Sciatic nerve (tissue), 2 donors: Measurements from ENCODE around the gene UBB. TPM values are rescaled to one million over a fixed set of nuclear protein-coding genes. Genes with fewer than 3 reads are reported as not detected.
"Not testable (repeated sequence)": the region's sequence is repeated elsewhere in the genome, so short reads cannot be mapped to it uniquely, and the experiment has no call there.

Experiments
- ATAC-seq: fragments of 200-7000 bp; cut with Tn5 transposase; one replicate; pipeline ENCODE4 v1.9.1; 2020; ENCODE audit warnings: mild to moderate bottlenecking, moderate library complexity
- DNase-seq: peaks from one replicate; pipeline ENCODE4 v3.0.0-alpha.2; 2020; ENCODE audit warnings: low spot score
- intact Hi-C: fragments of 100-400 bp; cut with DNase I; formaldehyde crosslinking; loops from one replicate; pipeline ENCODE4 v1.14.2; 2022
- total RNA-seq: library from RNA; stranded (reverse); fragmentation: NEBNext Ultra II Directional; extraction: Animal tissue kit (Norgen Biotek cat#: 25700); gene quantifications from one replicate; pipeline ENCODE4 v1.2.1, GENCODE V29; 2021
- donor health status: DM: no; HTN: no; CAD: no.
- donor health status: DM: no; HTN: no; CAD: no.

UBB gene
- total RNA-seq, 1 donor from 2014 or later = 589 TPM

DNA sequence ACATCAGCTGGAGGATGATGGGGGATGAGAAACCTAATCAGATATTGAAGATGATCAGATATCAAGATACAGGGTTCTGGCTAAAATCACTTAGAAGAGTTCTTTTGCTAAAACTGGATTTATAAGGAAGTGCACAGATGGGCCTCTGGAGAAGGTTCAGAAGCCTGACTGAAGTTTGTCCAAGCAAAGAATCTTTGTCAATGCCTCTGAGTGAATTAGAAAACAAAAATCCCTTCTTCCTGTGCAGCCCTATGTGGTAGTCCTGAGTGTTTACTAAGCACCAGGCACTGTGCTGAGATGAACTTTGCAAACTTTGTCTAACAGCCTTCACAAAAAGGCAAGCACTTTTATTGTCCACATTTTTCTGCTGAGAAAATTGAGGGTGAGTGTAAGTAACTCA is 16.3 kb upstream of the UBB start:
- no peak for DNase-seq
- intact Hi-C loops = no loop called here
- ATAC-seq = peak; percentile 38

DNA sequence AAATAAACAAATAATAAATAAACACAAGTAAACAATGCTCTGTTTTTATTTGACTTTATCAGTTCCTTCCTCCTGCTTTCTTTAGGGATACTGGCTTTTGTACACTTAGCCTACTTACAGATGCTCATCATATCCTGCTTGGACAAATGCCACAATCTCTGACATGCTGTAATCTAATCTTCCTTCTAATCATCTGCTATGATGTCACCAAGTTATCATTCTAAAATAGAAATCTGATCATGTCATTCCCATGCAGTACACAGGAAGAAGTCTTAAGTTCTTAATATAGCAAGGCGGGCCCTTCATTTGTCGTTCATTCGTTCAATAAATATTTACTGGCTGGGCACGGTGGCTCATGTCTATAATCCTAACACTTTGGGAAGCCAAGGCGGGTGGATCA is 9.1 kb upstream of the UBB start:
- intact Hi-C loops = no loop called here
- no peak for ATAC-seq
- DNase-seq = no peak

DNA sequence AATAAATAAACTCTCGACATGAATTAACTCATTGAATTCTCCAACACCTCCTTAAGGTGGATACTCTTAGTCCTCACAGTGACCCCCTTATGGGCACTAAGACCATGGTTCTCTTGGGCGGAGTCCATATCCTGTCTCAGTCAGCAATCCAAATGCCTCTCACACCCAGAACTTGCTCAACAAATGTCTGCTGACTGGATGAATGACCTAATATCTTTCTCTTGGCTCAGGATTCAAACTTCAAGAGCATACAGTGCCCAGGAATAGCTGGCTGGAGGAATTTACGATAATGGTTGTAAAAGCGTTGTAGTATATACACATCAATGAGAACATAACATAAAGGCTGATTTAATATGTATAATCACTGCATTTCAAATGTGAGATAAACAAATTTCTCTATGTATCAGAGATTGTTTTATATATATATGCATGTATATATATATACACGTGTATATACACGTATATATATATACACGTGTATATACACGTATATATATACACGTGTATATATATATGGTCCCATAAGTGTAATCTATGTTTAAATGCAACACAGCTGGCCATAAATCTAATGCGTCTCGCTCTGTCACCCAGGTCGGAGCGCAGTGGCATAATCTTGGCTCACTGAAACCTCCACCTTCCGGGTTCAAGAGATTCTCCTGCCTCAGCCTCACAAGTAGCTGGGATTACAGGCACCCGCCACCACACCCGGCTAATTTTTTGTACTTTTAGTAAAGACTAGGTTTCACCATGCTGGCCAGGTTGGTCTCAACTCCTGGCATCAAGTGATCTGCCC is 6.5 kb upstream of the UBB start:
- ATAC-seq = peak; percentile 81
- no peak for DNase-seq
- intact Hi-C loops = no loop called here

DNA sequence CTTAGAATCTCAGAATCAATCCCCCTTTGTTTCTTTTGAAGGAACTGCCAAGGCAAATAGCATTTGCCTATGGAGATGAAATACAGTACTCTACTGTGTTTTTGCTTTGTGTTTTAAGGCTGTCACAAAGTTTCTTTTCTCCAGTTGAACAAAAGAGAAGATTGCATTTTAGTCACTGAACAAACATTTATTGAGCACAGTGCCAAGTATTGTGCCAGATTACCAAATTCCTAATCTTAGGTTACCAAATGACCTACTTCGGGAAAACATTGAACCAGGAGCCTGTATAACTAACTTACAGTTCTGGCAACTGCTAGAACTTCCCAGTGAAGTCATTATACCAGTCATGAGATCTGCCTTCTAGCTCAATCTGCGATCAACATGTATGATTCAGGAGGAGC is 3.0 kb upstream of the UBB start:
- peak; percentile 16 for ATAC-seq
- intact Hi-C loops = no loop called here
- no peak for DNase-seq

DNA sequence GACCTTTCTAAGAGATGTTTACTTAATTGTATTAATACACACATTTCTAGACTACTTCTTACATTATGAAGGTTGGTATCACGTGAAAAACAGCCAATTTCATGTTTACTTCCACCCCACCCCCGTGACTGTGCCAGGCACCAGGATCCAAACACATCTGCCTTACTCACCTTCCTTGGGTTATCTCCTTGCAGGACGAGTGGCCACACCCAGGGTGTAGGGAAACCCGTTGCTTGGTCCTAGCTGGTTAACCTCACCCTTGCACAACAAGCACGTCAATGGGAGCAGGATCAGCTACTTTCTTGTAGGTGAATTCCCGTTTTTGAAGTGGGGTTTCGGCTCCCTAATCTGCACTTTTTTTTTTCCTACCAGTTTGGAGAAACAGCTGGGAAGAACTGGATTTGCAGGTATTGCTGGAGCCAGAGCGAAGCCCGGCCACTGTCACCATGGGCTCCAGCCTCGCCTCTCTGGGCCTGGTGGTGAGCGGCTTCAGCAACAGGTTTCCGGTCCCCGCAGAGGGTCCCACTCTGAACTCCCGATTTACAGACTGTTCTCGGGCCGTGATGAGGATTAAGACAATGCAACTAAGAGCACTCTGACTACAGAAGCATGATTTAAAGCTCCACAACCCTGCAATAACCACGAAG is 2.1 kb upstream of the UBB start:
- DNase-seq (no peak), ATAC-seq (no peak)
- intact Hi-C loops = no loop called here

DNA sequence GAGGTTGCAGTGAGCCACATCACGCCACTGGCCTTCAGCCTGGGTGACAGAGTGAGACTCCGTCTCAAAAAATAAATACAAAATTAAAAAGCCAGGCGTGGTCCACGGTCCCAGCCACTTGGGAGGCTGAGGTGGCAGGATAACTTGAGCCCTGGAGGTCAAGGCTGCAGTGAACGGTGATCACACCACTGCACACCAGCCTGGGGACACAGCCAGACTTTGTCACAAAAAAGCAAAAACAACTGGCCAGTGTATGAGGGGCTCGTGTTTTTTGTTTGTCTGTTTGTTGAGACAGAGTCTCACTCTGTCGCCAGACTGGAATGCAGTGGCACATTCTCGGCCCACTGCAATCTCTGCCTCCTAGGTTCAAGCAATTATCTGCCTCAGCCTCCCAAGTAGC is 1.2 kb upstream of the UBB start:
- ATAC-seq (no peak), DNase-seq (no peak)
- intact Hi-C loops = no loop called here

DNA sequence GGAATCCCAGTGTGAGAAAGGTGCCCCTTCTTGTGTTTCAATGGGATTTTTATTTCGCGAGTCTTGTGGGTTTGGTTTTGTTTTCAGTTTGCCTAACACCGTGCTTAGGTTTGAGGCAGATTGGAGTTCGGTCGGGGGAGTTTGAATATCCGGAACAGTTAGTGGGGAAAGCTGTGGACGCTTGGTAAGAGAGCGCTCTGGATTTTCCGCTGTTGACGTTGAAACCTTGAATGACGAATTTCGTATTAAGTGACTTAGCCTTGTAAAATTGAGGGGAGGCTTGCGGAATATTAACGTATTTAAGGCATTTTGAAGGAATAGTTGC is 567 bp downstream of the UBB start:
- ATAC-seq (no peak), DNase-seq (no peak)
- intact Hi-C loops = no loop called here

DNA sequence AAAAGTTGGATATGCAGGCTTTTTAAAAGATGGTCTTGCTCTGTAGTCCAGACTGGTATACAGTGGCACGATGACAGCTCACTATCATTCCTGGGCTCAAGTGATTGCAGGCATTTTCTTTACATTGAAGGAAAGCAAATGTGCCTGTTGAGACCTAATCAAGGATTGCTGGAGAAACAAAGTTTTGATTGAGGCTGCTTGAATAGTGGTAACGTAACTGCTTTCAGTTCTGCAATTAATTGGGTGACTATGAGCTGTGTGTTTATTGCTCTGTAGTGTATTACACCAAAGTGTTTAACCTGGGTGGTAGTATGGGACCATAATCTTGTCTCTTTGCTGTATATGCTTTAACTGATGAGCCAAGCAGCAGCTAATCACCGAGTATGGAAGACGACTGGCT is 2.3 kb downstream of the UBB start:
- ATAC-seq = no peak
- no peak for DNase-seq
- intact Hi-C loops = no loop called here

DNA sequence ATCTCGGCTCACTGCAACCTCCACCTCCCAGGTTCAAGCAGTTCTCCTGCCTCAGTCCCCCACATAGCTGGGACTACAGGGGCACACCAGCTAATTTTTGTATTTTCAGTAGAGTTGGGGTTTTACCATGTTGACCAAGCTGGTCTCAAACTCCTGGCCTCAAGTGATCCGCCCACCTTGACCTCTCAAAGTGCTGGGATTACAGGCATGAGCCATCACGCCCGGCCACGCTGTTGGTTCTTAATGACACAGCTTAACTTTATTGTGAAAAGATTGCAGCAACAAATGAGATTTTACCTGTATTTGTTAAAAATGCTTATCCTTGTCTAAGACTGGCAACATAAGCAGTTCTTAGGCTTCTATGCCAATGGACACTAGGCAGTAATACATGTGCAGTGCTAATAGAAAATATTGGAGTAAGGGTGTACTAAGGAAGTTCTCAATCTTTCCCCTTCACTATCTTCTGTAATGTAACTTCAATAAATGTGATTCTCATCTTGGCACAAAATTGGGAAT is 2.9 kb downstream of the UBB start:
- no peak for DNase-seq
- no peak for ATAC-seq
- intact Hi-C loops = no loop called here

DNA sequence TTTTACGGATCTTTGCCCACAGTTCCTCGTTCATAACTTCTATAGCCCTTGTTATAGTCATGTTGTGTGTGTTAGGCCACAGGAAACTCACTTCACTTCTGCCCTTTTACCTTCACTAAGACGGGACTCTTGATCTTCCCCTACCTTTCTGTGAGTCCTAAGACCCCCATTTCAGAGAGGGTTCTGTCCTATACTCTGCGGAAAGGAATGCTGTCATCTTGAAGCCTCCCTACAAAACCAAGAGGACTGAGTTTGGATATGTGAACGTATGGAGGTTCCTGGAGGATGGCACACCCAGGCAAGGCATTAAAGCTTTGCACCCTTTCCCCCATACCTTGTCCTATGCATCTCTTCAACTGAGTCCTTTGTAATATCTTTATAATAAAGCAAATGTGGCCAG is 3.7 kb downstream of the UBB start:
- ATAC-seq = no peak
- DNase-seq = no peak
- intact Hi-C loops = no loop called here

DNA sequence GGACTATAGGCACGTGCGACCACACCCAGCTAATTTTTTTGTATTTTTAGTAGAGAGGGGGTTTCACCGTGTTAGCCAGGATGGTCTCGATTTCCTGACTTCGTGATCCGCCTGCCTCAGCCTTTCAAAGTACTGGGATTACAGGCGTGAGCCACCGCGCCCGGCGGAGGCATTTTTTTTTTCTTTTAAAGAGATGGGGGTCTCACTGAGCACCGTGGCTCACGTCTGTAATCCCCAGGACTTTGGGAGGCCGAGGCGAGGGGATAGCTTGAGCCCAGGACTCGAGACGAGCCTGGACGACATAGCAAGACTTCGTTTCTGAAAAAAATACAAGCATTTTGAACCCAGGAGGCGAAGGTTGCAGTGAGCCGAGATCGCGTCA is 5.2 kb downstream of the UBB start:
- DNase-seq, ATAC-seq, intact Hi-C loops: not testable (repeated sequence)

DNA sequence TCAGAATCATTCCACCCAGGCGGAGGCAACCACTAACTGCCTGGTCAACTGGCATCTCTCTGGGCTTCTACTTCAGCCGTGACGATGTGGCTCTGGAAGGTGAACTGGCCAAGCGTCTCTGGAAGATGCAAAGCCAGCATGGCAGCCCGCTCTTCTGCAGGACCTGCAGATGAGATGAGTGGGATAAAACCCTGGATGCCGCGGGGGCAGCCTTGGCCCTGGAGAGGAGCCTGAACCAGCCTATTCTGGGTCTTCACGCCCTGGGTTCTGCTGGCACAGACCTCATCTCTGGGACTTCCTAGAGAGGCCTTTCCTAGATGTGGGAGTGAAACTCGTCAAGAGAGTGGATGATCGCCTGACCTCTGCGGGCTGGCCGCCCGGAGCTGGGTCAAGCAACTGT is 10.6 kb downstream of the UBB start:
- ATAC-seq = no peak
- intact Hi-C loops = no loop called here
- no peak for DNase-seq

DNA sequence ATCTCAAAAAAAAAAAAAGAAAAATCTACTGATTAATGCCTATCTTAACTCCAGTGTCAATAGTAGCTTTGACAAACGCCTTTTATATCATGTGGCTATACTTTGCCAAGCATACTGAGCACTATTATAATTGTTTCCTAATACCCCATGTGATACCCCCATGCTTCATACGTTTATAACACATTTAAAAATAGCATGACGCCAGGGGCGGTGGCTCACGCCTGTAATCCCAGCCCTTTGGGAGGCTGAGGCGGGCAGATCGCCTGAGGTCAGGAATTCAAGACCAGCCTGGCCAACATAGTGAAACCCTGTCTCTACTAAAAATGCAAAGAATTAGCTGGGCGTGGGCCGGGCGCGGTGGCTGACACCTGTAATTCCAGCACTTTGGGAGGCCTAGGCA is 11.6 kb downstream of the UBB start:
- intact Hi-C loops, ATAC-seq: not testable (repeated sequence)

DNA sequence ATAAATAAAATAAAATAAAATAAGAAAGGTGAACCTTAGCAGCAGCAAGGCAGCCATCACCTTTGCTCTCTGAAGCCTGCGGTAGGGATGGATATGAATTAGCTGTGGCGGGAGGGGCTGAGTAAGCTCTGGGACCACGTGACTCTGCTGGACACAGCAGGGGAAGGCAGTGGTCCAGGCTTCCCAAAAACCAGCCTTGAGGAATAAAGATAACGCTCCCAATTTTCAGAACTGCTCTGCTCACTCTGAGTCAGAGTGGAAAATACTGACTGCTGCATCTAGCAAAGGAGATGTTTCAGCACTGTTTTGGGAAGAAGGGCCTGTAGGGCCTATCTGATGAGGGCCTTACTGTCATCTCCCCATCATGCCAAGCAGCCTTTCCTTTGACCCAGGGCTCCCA is 15.0 kb downstream of the UBB start:
- intact Hi-C loops, DNase-seq: not testable (repeated sequence)
- peak; percentile 82 for ATAC-seq

More for the DNA sequence above, 11.6 kb downstream of the UBB start:
- not testable (repeated sequence) for DNase-seq

DNA sequence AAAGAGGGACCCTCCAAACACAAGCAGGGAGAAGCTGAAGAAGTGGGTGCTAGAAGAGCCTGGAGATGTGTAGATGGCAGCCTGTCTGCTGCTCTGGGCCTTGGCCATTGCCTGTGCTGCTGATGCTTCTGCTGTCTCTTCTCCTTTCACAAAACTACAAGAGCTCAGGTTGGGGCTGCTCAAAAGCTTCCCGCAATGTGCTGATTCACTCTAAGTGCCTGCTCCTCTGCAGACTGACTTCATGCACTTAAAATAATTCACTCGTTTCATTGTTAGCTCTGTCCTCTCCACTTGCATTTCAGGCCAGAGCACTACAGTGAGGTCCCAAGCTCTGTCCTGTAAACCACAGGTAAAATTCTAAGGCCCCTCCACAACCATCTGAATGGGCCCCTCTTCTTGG is 15.8 kb downstream of the UBB start:
- intact Hi-C loops, ATAC-seq, DNase-seq: not testable (repeated sequence)

DNA sequence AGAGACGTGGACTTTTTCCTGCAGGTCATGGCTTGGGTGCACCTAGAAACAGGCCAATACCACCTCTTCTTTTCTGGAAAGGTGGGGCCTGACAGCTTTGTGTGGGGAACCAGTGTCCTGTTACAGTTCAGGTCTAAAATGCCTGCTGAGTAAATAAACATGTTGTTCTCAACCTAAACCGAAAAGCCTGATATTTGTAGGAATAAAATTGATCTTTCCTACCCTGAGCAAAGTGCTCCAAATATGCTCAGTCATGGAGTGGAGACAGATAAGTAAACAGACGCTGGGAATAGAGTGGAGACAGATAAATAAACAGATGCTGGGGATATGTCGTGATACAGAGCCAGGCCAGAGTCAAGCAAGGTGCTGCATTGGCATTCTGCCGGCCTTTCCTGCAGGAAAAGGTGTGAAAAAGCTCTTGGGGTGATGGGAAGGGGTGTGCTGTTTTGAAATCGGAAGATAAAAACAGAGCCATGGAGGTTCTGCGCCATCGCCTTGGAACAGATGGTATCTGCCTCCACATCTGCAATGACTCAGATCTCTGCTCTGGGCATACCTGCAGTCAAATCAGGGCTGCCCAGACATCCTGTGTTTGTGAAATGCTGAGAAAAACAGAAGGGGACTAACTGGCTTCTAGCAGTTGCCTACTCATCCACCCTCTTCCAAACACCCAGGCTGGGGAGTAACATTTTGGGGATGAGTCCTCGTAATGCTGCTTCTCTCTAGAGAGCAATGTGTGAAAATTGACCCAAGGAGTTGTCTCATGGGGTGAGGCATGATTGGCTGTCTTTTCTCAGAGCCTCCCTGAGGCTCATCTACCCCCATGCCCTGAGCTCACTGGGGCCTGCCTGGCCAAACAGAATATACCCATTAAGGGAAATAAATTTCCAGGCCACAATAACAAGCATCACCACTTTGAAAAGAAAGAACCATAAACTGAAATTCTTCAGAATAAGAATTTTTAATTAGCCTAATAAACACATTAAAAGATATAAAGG is 17.7 kb downstream of the UBB start:
- DNase-seq = no peak
- intact Hi-C loops = no loop called here
- no peak for ATAC-seq

DNA sequence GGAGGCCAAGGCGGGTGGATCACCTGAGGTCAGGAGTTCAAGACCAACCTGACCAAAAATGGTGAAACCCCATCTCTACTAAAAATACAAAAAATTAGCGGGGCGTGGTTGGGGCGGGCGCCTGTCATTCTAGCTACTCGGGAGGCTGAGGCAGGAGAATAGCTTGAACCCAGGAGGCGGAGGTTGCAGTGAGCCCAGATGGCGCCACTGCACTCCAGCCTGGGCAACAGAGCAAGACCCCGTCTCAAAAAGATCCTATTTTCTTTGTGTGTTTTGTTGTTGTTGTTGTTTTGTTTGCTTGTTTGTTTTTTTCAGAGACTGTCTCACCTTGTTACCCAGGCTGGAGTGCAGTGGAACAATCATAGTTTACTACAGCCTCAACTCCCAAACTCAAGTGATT is 23.0 kb downstream of the UBB start:
- intact Hi-C loops, ATAC-seq, DNase-seq: not testable (repeated sequence)

DNA sequence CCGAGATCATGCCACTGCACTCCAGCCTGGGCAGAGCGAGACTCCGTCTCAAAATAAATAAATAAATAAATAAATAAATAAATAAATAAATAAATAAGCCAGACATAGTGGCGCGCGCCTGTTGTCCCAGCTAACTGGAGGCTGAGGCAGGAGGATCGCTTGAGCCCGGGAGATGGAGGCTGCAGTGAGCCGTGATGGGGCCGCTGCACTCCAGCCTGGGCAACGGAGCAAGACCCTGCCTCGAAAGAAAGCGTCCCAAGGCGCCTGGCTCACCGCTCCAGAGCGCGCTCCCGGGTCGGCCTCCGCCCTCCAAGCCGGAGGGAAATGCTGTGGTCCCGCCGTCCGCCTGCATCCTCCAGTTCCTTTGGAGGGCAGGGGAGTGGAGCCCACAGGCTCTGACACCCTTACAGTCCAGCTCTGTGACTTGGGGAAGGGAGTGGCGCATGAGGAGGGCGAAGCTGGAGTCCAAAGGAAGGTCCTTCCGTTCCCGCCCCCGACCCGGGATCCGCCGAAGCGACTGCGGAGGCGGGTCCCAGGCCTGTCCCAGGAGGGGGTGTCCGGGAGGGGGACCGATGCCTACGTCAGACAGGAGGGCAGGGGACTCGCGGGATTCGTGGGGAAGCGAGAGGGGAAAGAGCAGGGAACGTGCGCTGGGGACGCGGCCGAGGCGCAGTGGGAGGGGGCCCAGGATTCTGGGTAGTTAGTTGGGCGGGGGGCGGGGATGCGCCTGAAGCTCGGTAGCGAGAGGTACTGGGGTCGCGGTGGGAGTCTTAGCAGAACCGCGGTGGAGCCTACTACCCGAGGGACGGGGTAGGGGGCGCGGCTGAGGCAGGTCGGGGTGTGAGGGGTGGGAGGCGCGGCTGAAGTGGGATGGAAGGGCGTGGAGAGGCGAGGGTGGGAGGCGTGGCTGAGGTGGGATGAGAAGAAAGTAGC is 26.1 kb downstream of the UBB start:
- DNase-seq = peak; percentile 73
- peak; percentile 79 for ATAC-seq
- intact Hi-C loops = no loop called here
